Measurements from ENCODE around the gene DTNB. TPM values are rescaled to one million over a fixed set of nuclear protein-coding genes. Genes with fewer than 3 reads are reported as not detected.

DTNB gene
- total and polyA plus RNA-seq, 2 donors (not counting 3 experiments of a cell fraction or from before 2014, with no cell fraction given), result 11.5 to 17.0 TPM

GRCh38 chr2:25438793-25439192, 234.6 kb downstream of the DTNB start:
- Histone ChIP-seq H3K9me3 (replicated peaks; ENCODE audit: control insufficient read depth, insufficient read depth, low read length) (no peaks in the 10 kb centered on the region), H3K36me3 (ENCODE audit: control insufficient read depth in 2 of 2, extremely low read depth in 1 of 2, insufficient read depth in 2 of 2, low read length in 2 of 2) (no peaks in the 10 kb centered on the region), H3K4me2 (ENCODE audit: insufficient read depth, low read length) (no peak overlapping the region), H3K79me2 (ENCODE audit: control insufficient read depth, insufficient read depth, low read length) (no peaks in the 10 kb centered on the region), H4K20me1 (replicated peaks; ENCODE audit: control insufficient read depth, extremely low read depth, insufficient read depth, low read length) (no peaks in the 10 kb centered on the region), H3K9me1 (replicated peaks; ENCODE audit: control insufficient read depth, extremely low read depth, insufficient read depth, low read length) (no peaks in the 10 kb centered on the region), H3K27ac (ENCODE audit: insufficient read depth, low read depth, low read length) (no peak overlapping the region), H3K9ac (replicated peaks; ENCODE audit: extremely low read depth, insufficient read depth, low read length) (no peak overlapping the region), H3K27me3 (ENCODE audit: control insufficient read depth in 2 of 2, insufficient read depth in 2 of 2, low read length in 2 of 2) (no peaks in the 10 kb centered on the region), H2AFZ (ENCODE audit: low read depth, low read length) (no peak overlapping the region), H3K4me3 (replicated peaks in 1 of 3; ENCODE audit: insufficient read depth in 1 of 3, low read depth in 1 of 3, low read length in 3 of 3) (no peak overlapping the region), H3K4me1 (ENCODE audit: control insufficient read depth, extremely low read depth, insufficient read depth, low read length) (no peaks in the 10 kb centered on the region)
- dilution Hi-C loops (cut with MboI; ENCODE audit: extremely low pct_ligation_motif_present, low sequenced_read_pairs), result no loop called here
- no TSS peak for BruUV-seq (replicated peaks)
- ChIA-PET CTCF (no interaction called here), POLR2A (no interaction called here)
- no peak for DNase-seq (ENCODE audit: low read depth, low spot score)
- intact Hi-C loops (cut with micrococcal nuclease), result no loop called here
- no peak for FAIRE-seq
- no peak for TF ChIP-seq JUN (IDR thresholded peaks at IDR 0.05; ENCODE audit: borderline replicate concordance, insufficient read depth, insufficient read length, low read depth)
- no peak for TF ChIP-seq GATA2 (IDR thresholded peaks at IDR 0.05; ENCODE audit: insufficient read depth, insufficient read length, low read depth, low read length)
- no peak for TF ChIP-seq POLR2AphosphoS5 (IDR thresholded peaks at IDR 0.05; ENCODE audit: insufficient read depth, low read depth, low read length)
- TF ChIP-seq, protein P1, sequence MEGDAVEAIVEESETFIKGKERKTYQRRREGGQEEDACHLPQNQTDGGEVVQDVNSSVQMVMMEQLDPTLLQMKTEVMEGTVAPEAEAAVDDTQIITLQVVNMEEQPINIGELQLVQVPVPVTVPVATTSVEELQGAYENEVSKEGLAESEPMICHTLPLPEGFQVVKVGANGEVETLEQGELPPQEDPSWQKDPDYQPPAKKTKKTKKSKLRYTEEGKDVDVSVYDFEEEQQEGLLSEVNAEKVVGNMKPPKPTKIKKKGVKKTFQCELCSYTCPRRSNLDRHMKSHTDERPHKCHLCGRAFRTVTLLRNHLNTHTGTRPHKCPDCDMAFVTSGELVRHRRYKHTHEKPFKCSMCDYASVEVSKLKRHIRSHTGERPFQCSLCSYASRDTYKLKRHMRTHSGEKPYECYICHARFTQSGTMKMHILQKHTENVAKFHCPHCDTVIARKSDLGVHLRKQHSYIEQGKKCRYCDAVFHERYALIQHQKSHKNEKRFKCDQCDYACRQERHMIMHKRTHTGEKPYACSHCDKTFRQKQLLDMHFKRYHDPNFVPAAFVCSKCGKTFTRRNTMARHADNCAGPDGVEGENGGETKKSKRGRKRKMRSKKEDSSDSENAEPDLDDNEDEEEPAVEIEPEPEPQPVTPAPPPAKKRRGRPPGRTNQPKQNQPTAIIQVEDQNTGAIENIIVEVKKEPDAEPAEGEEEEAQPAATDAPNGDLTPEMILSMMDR (IDR thresholded peaks at IDR 0.05; ENCODE audit: extremely low read depth in 1 of 2, insufficient read depth in 1 of 2, low read depth in 1 of 2, low read length in 2 of 2), result no peak
- TF ChIP-seq FOS (IDR thresholded peaks at IDR 0.05; ENCODE audit: borderline replicate concordance, insufficient read depth, low read length), result no peak
